IMR-90 (cell line): Measurements from ENCODE around the gene RHEX.

Experiments used
- CTCF ChIP-seq: conservative IDR thresholded peaks from 2 replicates; pipeline ENCODE4 v1.5.1; 2012; ENCODE audit warnings: mild to moderate bottlenecking, low read depth, low read length, improper control_type of control experiment
- POLR2A ChIP-seq: IDR thresholded peaks from 2 replicates; pipeline ENCODE4 v1.6.1; 2012; ENCODE audit warnings: mild to moderate bottlenecking, low read depth, low read length
- RFX5 ChIP-seq: IDR thresholded peaks from 2 replicates; pipeline ENCODE4 v1.8.0; 2012; ENCODE audit warnings: low read depth, mild to moderate bottlenecking, low read length, moderate library complexity
- USF2 ChIP-seq: fragments of 150-350 bp; IDR thresholded peaks from 2 replicates; pipeline ENCODE4 v1.6.1; 2017; ENCODE audit warnings: mild to moderate bottlenecking, antibody characterized with exemption, low read length, low read depth

- no peak for TF ChIP-seq CTCF
- TF ChIP-seq RFX5 = no peak
- no peak for TF ChIP-seq USF2
- no peak for TF ChIP-seq POLR2A
Measured at GRCh38 chr1:206101351-206102045, 48.5 kb downstream of the RHEX start.
